GM10847 (cell line): ENCODE results near the gene TGM6.

Experiments
- POLR2A ChIP-seq: IDR thresholded peaks from 2 replicates; pipeline ENCODE4 v1.6.1; 2011; ENCODE audit not compliant: insufficient read length; ENCODE audit errors: extremely low read depth

The TGM6 gene

DNA sequence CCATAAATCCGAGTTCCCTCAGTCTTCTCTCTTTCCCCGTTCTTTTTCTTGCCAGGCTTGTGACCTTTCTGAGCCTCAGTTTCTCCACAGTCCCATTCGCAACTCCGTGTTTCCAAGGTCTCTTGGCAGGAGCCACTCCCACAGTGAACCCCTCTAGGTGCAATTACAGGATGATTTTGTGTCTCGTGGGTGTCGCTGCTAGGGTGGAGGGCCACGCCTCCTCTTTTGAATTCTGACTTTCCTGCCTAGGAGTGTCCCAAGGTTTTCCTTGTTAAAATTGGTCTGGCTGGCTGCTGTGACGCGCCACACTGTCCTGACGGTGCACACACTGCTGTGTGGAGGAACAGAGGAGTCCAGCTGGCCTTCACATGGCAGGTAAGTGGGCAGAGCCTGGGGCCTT, at the start of gene TGM6:
Gene TGM6, plus strand, starts transcription at position 301 of the 400 bp plus-strand sequence. Its CDS starts 68 bp downstream, at position 369.
- TF ChIP-seq POLR2A, result no peak

DNA sequence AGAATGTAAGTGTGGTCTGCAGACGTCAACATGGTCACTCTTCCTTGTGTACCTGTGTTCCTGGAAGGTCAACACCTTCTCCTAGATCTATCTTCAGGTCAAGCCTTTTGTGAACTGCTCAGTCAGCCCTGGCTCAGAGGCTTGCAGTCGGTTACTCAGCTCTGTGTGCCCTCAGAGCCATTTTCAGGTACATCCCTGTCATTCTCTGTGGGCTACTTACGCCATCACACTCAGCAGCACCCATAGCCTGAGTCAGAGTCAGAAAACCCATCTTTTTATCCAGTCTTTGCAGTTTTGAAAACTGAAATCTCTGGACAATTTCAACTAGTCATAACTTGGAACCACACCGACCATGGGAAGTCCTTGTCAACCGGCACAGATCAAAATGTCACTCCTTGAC, 49.6 kb upstream of the TGM6 start:
- TF ChIP-seq POLR2A, result no peak

DNA sequence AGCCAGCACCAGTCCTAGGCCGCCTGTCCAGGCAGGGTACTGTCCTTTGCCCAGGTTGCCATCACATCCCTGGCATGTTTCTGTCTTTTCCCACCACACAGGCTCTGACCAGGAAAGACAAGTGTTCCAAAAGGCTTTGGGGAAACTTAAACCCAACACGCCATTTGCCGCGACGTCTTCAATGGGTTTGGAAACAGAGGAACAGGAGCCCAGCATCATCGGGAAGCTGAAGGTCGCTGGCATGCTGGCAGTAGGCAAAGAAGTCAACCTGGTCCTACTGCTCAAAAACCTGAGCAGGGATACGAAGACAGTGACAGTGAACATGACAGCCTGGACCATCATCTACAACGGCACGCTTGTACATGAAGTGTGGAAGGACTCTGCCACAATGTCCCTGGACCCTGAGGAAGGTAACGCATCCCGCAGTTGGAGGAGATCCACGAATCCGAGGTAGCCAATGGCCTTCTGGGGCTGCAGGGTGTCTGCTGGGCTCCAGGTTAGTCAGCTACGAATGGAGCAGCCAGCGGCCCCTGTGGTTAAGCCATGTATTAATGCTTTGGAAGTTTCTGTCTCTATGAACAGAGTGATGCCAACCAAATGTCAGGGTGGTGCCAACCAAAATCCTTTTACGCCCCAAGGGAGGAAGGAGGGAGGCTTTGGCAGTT, 48.7 kb upstream of the TGM6 start:
- no peak for TF ChIP-seq POLR2A

DNA sequence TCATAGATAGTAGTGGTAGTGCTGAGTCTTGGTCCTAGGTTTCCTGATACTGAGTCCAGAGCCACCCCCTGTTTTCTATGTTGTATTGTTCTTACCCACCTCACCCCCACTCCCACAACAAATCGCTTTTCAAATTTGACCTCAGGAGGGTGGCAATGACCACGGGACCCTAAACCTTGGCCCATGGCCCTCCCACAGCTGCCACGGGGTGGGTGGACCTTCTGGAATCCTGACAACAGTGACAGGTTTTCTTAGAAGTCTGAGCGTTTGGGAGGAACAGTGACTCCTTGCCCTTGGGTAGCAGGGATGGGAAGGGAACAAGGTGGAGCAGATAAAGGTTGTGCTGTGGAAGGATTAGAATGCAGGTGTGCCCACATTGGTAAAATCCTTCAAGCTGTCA, 48.0 kb upstream of the TGM6 start:
- TF ChIP-seq POLR2A, result no peak

DNA sequence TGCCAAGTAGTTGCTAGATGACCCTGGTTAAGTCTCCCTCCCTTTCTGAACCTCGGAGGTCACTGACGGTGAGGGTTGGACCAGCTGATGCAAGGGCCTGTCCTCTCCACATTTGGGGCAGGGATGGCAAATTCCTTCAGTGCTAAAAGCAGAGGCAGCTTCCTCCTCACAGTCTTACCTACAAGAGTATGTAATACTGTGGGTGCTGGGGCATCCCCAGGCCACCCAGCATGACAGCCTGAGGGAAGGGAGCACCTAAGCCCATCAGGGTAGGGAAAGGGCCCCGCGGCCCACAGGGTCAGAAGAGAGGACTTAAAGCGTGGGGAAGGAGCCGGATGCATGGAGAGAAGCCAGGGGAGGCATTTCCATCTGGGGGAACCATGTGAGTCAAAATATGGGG, 46.9 kb upstream of the TGM6 start:
- TF ChIP-seq POLR2A, result no peak

DNA sequence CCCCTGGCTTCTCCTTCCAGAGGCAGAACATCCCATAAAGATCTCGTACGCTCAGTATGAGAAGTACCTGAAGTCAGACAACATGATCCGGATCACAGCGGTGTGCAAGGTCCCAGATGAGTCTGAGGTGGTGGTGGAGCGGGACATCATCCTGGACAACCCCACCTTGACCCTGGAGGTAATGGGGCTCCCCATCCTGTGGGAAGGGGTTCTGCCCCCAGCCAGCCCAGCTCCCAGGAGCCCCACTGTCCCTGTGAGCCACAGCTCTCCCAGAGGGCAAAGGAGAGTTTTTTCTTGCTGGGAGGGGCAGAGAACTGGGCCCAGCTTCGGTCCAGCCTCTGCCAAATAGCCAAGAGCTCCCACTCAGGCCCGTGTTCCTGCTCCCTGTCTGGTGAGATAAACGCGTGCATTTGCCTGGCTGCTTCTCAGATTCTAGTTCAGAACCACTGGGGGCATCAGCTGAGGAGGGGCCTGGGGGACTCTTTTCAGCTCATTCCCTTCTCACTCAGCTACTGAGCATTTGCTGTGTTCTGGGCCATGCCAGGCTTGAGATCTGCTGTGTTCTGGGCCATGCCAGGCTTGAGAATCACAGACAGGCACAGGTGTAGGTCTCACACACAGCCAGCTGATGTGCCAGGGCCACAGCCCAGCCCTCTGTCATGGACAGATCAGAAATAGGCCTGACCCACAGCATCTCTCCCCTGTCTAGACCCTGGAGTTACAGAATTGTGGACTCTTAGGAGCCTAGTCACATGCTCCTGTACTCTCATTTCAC, 45.4 kb upstream of the TGM6 start:
- TF ChIP-seq POLR2A, result no peak

DNA sequence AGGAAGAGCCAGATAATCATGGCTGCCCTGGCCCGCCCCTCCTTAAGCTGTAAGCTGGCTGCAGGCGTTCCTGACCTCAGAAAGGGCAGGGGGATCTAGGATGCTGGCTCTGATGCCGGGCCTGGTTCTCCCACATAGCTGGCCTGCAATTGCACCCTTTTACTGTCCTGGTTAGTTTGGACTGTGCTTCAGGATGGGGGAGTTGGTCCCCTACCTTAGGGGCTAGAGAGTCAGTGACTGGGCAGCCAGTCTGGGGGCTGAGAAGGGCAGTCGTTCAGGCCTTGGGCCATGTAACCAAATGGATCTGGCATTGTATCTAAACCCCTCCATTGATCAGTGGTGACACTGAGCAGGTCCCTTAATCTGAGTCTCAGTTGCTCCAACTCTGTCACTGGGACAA, 44.2 kb upstream of the TGM6 start:
- no peak for TF ChIP-seq POLR2A

DNA sequence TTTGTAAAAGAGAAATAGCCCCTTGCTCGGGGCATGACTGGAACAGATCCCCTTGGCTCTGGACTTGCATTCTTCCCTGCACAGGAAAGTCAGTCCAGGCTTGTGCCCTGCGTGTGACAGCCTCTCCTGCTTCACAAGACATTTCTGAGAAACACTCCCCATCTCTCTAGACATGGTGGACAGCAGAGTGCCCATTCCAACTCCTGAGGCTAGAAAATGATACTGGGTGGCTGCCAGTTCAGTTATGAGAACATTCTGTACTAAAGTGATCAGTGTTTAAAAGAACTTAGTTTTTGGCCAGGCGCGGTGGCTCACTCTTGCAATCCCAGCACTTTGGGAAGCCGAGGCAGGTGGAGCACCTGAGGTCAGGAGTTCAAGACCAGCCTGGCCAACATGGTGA, 43.6 kb upstream of the TGM6 start:
- no peak for TF ChIP-seq POLR2A

DNA sequence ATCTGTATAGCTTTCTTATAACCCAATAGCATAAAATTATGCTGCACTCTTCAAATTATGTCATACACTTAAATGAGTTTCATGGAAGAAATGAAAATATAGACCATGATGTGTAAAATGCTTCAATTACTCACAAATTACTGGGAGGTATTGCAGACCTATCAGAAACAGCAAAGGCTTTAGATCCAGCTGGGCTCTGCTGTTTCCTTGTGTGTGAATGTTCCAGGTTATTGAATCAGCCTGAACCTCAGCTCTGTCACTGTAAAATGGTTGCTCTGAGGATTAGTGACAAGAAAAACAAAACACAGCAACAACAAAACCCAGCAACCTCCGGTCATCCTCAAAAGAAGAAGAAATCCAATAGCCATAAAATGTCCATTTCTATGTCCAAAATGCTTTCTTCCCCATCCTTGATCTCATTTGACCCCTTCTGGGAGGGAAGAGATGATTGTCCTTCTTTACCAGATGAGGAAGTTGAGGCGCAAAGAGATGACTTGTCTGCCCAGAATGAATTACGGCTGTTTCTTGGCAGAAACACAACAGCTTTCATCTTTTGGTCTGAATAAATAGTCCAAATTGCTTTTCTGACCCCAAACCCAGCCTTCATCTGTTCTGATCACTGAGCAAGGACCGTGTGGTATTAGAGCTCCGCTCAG, 42.2 kb upstream of the TGM6 start:
- TF ChIP-seq POLR2A, result no peak

DNA sequence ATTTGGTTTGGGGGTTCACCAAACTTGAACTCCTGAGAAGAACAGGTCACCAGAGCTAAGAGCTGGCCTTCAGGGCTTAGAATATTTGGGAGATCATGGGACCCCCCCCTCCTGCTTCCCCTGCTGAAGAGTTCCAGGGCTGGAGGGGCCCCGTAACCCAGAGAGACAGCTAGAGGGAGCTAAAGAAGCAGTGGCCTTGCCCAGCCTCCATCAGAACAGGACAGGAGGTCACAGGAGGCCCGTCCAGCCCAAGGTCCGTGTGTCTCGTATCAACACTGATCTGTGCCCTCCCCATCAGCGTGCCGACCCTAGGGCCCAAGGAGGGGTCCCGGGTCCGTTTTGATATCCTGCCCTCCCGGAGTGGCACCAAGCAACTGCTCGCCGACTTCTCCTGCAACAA, 40.6 kb upstream of the TGM6 start:
- TF ChIP-seq POLR2A, result no peak

DNA sequence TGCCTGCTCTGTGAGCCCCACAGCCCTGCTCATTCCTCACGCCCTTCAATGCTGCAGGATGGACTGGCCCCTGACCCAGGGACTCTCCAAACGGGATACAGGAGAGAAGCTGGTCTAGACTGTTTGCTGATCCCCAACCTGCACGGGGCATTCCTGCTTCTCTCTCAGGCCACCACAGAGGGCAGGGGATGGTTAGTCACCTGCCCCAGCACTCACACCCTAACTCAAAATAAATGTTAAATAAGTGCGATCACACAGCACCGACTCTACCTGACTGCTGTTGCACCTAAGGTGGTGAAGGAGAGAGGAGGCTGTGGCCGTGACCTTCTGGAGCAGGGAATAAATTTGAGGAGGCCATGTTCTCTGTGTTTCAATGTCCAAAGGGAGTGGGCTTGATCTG, 39.9 kb upstream of the TGM6 start:
- TF ChIP-seq POLR2A, result no peak

DNA sequence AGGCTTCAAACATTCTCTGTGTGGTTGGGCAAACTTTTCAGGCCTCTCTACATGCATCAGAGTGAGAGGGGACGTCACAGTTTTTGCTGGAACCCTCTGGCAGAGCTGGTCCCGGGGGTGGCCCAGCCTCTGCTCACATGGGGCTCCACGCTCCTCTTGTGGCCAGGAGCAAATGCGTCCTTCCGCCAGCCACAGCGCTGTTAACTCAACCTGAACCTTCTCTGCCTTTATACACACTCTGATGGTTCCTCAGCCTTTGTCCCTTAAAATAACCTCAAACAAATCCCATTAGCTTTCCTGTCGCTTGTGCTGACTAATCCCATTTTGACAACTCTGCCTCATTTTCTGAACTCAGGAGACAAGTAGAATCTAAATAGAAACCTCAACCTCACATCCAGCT, 39.4 kb upstream of the TGM6 start:
- no peak for TF ChIP-seq POLR2A

DNA sequence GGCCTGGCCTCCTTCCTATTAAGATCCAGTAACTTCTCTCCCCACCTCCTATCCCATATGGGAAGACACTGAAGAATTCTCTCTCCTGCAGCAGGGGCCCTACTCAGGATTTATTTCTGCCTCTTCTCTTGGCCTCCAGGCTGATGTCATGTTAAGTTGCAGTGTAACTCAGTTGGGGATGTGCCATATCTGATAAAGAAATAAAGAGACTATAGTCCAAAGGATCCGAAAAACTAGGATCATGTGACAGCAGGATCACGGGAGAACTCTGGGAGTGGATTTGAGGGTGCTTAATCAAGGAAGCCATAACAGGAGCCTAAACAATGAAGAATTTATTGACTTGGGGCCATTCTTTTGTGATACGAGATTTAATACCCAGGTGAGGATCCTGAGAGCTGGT, 38.5 kb upstream of the TGM6 start:
- no peak for TF ChIP-seq POLR2A

DNA sequence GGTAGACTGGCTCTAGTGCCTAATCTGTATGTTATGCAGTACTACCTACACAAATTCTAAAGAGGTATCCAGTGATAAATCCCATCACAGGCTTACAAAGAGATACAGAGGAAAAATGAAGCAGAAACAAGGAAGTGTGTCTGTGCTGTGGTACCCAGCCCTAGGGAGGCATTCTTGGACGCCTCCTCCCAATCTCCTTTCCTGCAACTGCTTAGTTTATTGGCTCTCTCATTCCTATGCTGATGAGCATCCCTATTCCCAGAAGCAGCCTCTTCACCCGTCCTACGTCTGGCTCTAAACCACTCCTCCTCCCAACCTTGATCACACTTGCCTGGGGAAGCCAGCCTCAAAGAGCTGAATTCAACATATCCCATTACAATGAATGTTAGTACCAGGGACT, 34.5 kb upstream of the TGM6 start:
- TF ChIP-seq POLR2A, result no peak

DNA sequence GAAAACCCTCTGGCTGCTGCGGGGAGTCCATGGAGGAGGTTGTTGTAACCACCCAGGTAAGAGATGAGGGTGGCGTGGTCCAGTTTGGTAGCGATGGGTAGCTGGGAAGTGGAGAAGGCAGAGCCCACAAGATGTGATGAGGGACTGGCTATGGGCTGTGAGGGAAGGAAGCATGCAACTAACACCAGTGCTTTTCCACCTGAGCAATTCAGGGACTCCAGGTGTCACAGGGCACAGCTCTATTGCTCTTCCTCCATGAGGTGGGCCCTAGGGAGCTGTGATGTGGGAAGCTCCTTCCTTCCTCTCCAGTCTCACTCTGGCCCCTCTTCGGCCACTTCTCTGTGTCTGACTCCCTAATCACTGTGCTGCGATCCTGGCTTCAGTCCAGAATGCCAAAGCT, 32.4 kb upstream of the TGM6 start:
- no peak for TF ChIP-seq POLR2A

DNA sequence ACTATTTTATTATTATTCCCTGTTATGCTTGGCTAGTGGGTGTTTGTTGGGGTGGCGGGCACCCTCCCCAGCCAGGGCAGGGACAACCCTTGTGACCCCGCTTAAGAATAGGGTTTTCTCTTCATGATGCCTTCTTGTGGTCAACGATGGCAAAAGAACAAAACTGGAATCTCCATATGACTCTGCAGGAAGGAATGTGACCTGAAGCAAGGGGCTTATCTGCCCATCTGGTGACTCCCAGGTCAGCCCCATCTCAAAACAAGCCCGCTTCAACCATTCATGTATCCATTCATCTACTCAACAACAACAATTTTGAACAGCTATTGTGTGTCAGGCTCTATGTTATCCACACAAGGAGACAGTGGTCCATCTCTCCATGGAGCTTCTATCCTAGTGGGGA, 30.9 kb upstream of the TGM6 start:
- TF ChIP-seq POLR2A, result no peak

DNA sequence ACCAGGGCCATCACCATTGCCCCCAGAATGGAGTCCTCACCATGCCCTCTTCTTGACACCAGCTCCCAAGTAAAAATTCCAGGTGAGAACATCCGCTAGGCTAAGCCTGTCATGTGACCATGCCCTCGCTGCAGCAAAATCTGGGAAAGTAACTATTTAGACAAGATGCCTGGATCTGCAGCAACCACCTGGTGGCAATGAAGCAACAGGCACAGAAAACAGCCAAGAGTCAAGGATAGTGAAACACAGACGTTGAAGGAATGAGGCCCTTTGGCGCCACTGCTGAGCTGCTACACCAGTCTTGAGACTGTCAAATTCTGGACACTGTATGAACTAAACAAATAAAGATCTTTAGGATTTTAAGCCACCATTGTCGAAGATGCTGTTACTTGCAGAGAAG, 30.1 kb upstream of the TGM6 start:
- TF ChIP-seq POLR2A, result no peak

DNA sequence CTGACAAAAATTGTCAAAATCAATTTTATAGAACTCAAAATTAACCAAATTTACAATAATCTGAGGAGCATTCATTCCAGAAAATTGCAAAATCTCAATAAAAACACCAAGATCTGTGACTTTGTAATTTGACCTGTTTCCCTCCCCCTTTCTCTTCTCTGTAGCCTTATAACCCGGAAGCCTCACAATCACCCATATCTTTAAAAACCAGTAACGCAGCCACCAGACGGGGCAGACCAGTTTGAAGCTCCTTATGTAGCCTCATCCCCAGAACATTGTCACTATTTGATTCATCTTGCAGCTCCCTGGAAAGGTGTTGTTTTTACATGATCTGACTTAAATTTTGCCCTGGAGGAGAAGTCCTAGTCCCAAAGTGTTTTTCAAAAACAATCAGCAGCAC, 27.5 kb upstream of the TGM6 start:
- TF ChIP-seq POLR2A, result no peak
